CD4-positive, alpha-beta T cell treated with Interleukin-17A for 4 hours (primary cell): ENCODE data around the gene MYEF2.

Experiments
- DNase-seq: peaks from one replicate; pipeline ENCODE4 v3.0.0-alpha.2; 2020; ENCODE audit warnings: mixed read lengths

The MYEF2 gene

GRCh38 chr15:48144889-48145288 lies 33.2 kb downstream of the MYEF2 start:
- DNase-seq = no peak

GRCh38 chr15:48143856-48144255 lies 34.2 kb downstream of the MYEF2 start:
- DNase-seq = no peak

- DNase-seq = no peak
Observed at GRCh38 chr15:48132874-48133273, 45.2 kb downstream of the MYEF2 start.

- DNase-seq = no peak
Observed at GRCh38 chr15:48131324-48131723, 46.8 kb downstream of the MYEF2 start.

GRCh38 chr15:48126667-48127355 lies 51.3 kb downstream of the MYEF2 start:
- no peak for DNase-seq

- no peak for DNase-seq
Observed at GRCh38 chr15:48121849-48122248, 56.2 kb downstream of the MYEF2 start.

GRCh38 chr15:48120745-48121144 lies 57.4 kb downstream of the MYEF2 start, which contains the start of gene SLC24A5:
TSS of gene SLC24A5 (plus strand) at chr15:48120990. CDS start at chr15:48121045, 55 bp downstream.
- no peak for DNase-seq

GRCh38 chr15:48119277-48119676 lies 58.8 kb downstream of the MYEF2 start:
- DNase-seq = no peak

- no peak for DNase-seq
Observed at GRCh38 chr15:48112242-48112641, 65.9 kb downstream of the MYEF2 start.

- no peak for DNase-seq
Observed at GRCh38 chr15:48109856-48110531, 68.1 kb downstream of the MYEF2 start.

GRCh38 chr15:48109212-48109611 lies 68.9 kb downstream of the MYEF2 start:
- DNase-seq = no peak

GRCh38 chr15:48105936-48106335 lies 72.2 kb downstream of the MYEF2 start:
- no peak for DNase-seq

GRCh38 chr15:48103647-48104046 lies 74.4 kb downstream of the MYEF2 start:
- DNase-seq = no peak

- no peak for DNase-seq
Observed at GRCh38 chr15:48102167-48102566, 75.9 kb downstream of the MYEF2 start.

GRCh38 chr15:48101376-48101961 lies 76.6 kb downstream of the MYEF2 start:
- DNase-seq = no peak

- DNase-seq = no peak
Observed at GRCh38 chr15:48097264-48097663, 80.8 kb downstream of the MYEF2 start.

GRCh38 chr15:48096813-48097212 lies 81.3 kb downstream of the MYEF2 start:
- no peak for DNase-seq

- DNase-seq = no peak
Observed at GRCh38 chr15:48096355-48096786, 81.7 kb downstream of the MYEF2 start.

- DNase-seq = no peak
Observed at GRCh38 chr15:48091522-48091921, 86.6 kb downstream of the MYEF2 start.

GRCh38 chr15:48090666-48091065 lies 87.4 kb downstream of the MYEF2 start:
- no peak for DNase-seq

GRCh38 chr15:48090115-48090514 lies 88.0 kb downstream of the MYEF2 start:
- no peak for DNase-seq

GRCh38 chr15:48089702-48090101 lies 88.4 kb downstream of the MYEF2 start:
- DNase-seq = no peak

- DNase-seq = no peak
Observed at GRCh38 chr15:48087844-48088243, 90.3 kb downstream of the MYEF2 start.

GRCh38 chr15:48086576-48086975 lies 91.5 kb downstream of the MYEF2 start:
- DNase-seq = no peak
